Fibroblast of skin of scalp (primary cell): Measurements from ENCODE around the gene GOLGA6L2.
"Not testable (repeated sequence)": the region's sequence is repeated elsewhere in the genome, so short reads cannot be mapped to it uniquely, and the experiment has no call there.

Experiments
- DNase-seq: peaks from one replicate; pipeline ENCODE4 v3.0.0-alpha.2; 2013

Gene GOLGA6L2

GRCh38 chr15:23422946-23423708 lies 23.9 kb downstream of the GOLGA6L2 start:
- DNase-seq = no peak

GRCh38 chr15:23422099-23422945 lies 24.7 kb downstream of the GOLGA6L2 start:
- DNase-seq = no peak

- no peak for DNase-seq
Measured at GRCh38 chr15:23420806-23421575, 26.1 kb downstream of the GOLGA6L2 start.

- no peak for DNase-seq
Measured at GRCh38 chr15:23416349-23417276, 30.4 kb downstream of the GOLGA6L2 start.

GRCh38 chr15:23415866-23416265 lies 31.2 kb downstream of the GOLGA6L2 start:
- not testable (repeated sequence) for DNase-seq

GRCh38 chr15:23415321-23415865 lies 31.6 kb downstream of the GOLGA6L2 start:
- DNase-seq = no peak

- not testable (repeated sequence) for DNase-seq
Measured at GRCh38 chr15:23412881-23413600, 34.0 kb downstream of the GOLGA6L2 start.

- no peak for DNase-seq
Measured at GRCh38 chr15:23411841-23412240, 35.2 kb downstream of the GOLGA6L2 start.

- no peak for DNase-seq
Measured at GRCh38 chr15:23403550-23403949, 43.5 kb downstream of the GOLGA6L2 start.

- no peak for DNase-seq
Measured at GRCh38 chr15:23402544-23402943, 44.5 kb downstream of the GOLGA6L2 start.

- DNase-seq = no peak
Measured at GRCh38 chr15:23402140-23402539, 44.9 kb downstream of the GOLGA6L2 start.

GRCh38 chr15:23401627-23402026 lies 45.4 kb downstream of the GOLGA6L2 start:
- DNase-seq = no peak

- DNase-seq = not testable (repeated sequence)
Measured at GRCh38 chr15:23399207-23399606, 47.8 kb downstream of the GOLGA6L2 start.

GRCh38 chr15:23398357-23398756 lies 48.7 kb downstream of the GOLGA6L2 start:
- DNase-seq = not testable (repeated sequence)

GRCh38 chr15:23397779-23398178 lies 49.3 kb downstream of the GOLGA6L2 start:
- no peak for DNase-seq

- DNase-seq = no peak
Measured at GRCh38 chr15:23395832-23396231, 51.2 kb downstream of the GOLGA6L2 start.

GRCh38 chr15:23395030-23395692 lies 51.9 kb downstream of the GOLGA6L2 start:
- DNase-seq = no peak
